ENCODE results near the gene GFRA3.
"Not testable (repeated sequence)": the region's sequence is repeated elsewhere in the genome, so short reads cannot be mapped to it uniquely, and the experiment has no call there.

GFRA3 gene

GRCh38 chr5:138274189-138274853 lies at the start of gene GFRA3:
Gene GFRA3, minus strand, starts transcription at chr5:138274621. Its CDS starts 197 bp downstream, at chr5:138274424.
- Histone ChIP-seq H3K27me3 (ENCODE audit: insufficient read depth, low read depth, severe bottlenecking) (peaks cover 5% of the 10 kb centered on the region), H3K27ac (no peak within 1 kb of the TSS), H3K9me3 (ENCODE audit: severe bottlenecking) (no peaks in the 10 kb centered on the region), H3K36me3 (no peaks in the 10 kb centered on the region), H3K4me3 (ENCODE audit: low read depth, low read length) (peak within 1 kb of the TSS; percentile 35)
- peak; percentile 10 for DNase-seq
- TF ChIP-seq, protein P1, sequence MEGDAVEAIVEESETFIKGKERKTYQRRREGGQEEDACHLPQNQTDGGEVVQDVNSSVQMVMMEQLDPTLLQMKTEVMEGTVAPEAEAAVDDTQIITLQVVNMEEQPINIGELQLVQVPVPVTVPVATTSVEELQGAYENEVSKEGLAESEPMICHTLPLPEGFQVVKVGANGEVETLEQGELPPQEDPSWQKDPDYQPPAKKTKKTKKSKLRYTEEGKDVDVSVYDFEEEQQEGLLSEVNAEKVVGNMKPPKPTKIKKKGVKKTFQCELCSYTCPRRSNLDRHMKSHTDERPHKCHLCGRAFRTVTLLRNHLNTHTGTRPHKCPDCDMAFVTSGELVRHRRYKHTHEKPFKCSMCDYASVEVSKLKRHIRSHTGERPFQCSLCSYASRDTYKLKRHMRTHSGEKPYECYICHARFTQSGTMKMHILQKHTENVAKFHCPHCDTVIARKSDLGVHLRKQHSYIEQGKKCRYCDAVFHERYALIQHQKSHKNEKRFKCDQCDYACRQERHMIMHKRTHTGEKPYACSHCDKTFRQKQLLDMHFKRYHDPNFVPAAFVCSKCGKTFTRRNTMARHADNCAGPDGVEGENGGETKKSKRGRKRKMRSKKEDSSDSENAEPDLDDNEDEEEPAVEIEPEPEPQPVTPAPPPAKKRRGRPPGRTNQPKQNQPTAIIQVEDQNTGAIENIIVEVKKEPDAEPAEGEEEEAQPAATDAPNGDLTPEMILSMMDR (IDR thresholded peaks at IDR 0.05; ENCODE audit: low read depth, low read length) = no peak

DNA sequence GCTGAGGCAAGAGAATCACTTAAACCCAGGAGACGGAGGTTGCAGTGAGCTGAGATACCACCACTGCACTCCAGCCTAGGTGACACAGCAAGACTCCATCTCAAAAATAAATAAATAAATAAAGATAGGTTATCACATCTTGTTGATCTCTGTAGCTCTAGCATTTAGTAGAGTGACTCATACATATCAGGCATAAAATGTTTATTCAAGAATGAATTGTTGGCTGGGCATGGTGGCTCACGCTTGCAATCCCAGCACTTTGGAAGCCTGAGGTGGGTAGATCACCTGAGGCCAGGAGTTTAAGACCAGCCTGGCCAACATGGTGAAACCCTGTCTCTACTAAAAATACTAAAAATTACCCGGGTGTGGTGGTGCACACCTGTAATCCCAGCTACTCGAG lies 43.8 kb upstream of the GFRA3 start:
- not testable (repeated sequence) for DNase-seq; H3K27me3 ChIP-seq (ENCODE audit: insufficient read depth, low read depth, severe bottlenecking); H3K9me3 ChIP-seq (ENCODE audit: severe bottlenecking); H3K4me3 ChIP-seq (ENCODE audit: low read depth, low read length); H3K27ac ChIP-seq
- H3K36me3 ChIP-seq = peaks cover 39% of the 10 kb centered on the region

- DNase-seq = no peak
- no peak overlapping the region for H3K4me3 ChIP-seq (ENCODE audit: low read depth, low read length)
- peaks cover 40% of the 10 kb centered on the region for H3K36me3 ChIP-seq
- H3K9me3 ChIP-seq (ENCODE audit: severe bottlenecking) = no peaks in the 10 kb centered on the region
- no peak overlapping the region for H3K27ac ChIP-seq
- TF ChIP-seq, protein P1 (IDR thresholded peaks at IDR 0.05; ENCODE audit: low read depth, low read length) = no peak
- no peaks in the 10 kb centered on the region for H3K27me3 ChIP-seq (ENCODE audit: insufficient read depth, low read depth, severe bottlenecking)
Measured at GRCh38 chr5:138316355-138316754, 41.9 kb upstream of the GFRA3 start.

- no peak overlapping the region for H3K4me3 ChIP-seq (ENCODE audit: low read depth, low read length)
- DNase-seq = no peak
- H3K27ac ChIP-seq = no peak overlapping the region
- H3K27me3 ChIP-seq (ENCODE audit: insufficient read depth, low read depth, severe bottlenecking) = no peaks in the 10 kb centered on the region
- H3K36me3 ChIP-seq = peaks cover 45% of the 10 kb centered on the region
- H3K9me3 ChIP-seq (ENCODE audit: severe bottlenecking) = no peaks in the 10 kb centered on the region
- TF ChIP-seq, protein P1 (IDR thresholded peaks at IDR 0.05; ENCODE audit: low read depth, low read length) = no peak
Measured at GRCh38 chr5:138315751-138316278, 41.4 kb upstream of the GFRA3 start.

DNA sequence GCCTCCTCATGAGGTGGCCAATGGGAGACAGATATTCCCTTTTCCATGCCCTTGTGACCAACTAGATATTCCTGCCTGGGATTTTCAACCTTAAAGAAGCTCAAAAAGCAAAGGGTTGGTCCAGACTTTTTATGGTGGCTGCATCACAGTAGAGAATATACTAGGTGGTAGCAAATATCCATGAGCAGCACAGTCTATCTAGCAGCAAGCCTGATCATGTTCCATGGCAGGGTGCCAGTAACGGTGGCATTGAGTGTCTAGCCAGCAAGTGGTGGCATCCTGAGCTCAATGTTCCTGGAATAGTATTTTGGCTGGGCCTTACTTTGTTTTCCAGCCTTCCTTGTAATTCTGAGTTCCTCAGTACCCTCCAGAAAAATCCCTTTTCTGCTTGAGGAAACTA lies 31.4 kb upstream of the GFRA3 start:
- TF ChIP-seq, protein P1 (IDR thresholded peaks at IDR 0.05; ENCODE audit: low read depth, low read length) = no peak
- no peak overlapping the region for H3K4me3 ChIP-seq (ENCODE audit: low read depth, low read length)
- no peaks in the 10 kb centered on the region for H3K27me3 ChIP-seq (ENCODE audit: insufficient read depth, low read depth, severe bottlenecking)
- no peaks in the 10 kb centered on the region for H3K9me3 ChIP-seq (ENCODE audit: severe bottlenecking)
- peaks cover 8% of the 10 kb centered on the region for H3K36me3 ChIP-seq
- no peak for DNase-seq
- no peak overlapping the region for H3K27ac ChIP-seq

DNA sequence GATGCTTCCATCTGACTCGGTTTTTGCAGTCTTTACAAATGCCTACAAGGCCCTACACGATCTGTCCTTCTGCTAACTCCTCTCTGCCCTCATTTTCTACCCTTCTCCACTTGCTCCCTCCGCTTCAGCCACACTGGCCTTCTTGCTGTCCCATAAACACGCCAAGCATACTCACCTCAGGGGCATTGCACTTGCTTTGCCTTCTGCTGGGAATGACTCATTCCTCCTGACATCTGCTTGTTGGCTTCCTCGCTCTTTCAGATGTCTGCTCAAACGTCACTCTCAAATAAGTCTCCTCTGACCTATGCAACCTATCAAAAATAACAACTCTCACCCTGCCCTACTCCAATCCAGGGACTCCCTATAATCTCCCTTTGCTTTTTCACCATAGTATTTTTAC lies 29.0 kb upstream of the GFRA3 start:
- Histone ChIP-seq H3K9me3 (ENCODE audit: severe bottlenecking) (no peaks in the 10 kb centered on the region), H3K4me3 (ENCODE audit: low read depth, low read length) (no peak overlapping the region), H3K27me3 (ENCODE audit: insufficient read depth, low read depth, severe bottlenecking) (no peaks in the 10 kb centered on the region), H3K27ac (no peak overlapping the region), H3K36me3 (peaks cover 18% of the 10 kb centered on the region)
- TF ChIP-seq, protein P1 (IDR thresholded peaks at IDR 0.05; ENCODE audit: low read depth, low read length) = no peak
- no peak for DNase-seq

Data from WERI-Rb-1 (cell line).